ENCODE results near the gene THY1. TPM values are rescaled to one million over a fixed set of nuclear protein-coding genes. Genes with fewer than 3 reads are reported as not detected.
"Not testable (repeated sequence)": the region's sequence is repeated elsewhere in the genome, so short reads cannot be mapped to it uniquely, and the experiment has no call there.

The THY1 gene
- total RNA-seq, 1 donor from 2014 or later, result 75.4 TPM

GRCh38 chr11:119409731-119410130, 13.2 kb downstream of the THY1 start:
- DNase-seq (ENCODE audit: low read depth, low spot score), result no peak
- H3K27me3 Mint-ChIP-seq (ENCODE audit: low read depth), result peaks cover 4% of the 10 kb centered on the region

DNA sequence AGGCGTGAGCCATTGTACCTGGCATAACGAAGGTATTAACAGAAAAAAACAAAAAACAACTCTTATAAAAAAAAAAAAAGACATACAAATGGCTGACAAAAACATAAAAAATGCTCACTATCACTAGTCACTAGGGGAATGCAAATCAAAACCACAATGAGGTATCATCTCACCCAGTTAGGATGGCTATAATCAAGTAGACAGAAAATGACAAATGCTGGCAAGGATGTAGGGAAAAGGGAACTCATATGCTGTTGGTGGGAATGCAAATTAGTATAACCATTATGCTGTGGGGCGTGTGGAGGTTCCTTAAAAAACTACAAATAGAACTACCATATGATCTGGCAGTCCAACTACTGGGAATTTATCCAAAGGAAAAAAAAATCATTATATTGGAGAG, 17.0 kb downstream of the THY1 start:
- Mint-ChIP-seq H3K36me3 (ENCODE audit: low read depth) (no peaks in the 10 kb centered on the region), H3K27me3 (ENCODE audit: low read depth) (peaks cover 4% of the 10 kb centered on the region), H3K9me3 (peaks cover 3% of the 10 kb centered on the region), H3K4me3 (no peak overlapping the region), H3K4me1 (no peaks in the 10 kb centered on the region), H3K27ac (ENCODE audit: unreplicated experiment) (no peak overlapping the region)
- DNase-seq (ENCODE audit: low read depth, low spot score), result no peak
- TF ChIP-seq, protein P1, sequence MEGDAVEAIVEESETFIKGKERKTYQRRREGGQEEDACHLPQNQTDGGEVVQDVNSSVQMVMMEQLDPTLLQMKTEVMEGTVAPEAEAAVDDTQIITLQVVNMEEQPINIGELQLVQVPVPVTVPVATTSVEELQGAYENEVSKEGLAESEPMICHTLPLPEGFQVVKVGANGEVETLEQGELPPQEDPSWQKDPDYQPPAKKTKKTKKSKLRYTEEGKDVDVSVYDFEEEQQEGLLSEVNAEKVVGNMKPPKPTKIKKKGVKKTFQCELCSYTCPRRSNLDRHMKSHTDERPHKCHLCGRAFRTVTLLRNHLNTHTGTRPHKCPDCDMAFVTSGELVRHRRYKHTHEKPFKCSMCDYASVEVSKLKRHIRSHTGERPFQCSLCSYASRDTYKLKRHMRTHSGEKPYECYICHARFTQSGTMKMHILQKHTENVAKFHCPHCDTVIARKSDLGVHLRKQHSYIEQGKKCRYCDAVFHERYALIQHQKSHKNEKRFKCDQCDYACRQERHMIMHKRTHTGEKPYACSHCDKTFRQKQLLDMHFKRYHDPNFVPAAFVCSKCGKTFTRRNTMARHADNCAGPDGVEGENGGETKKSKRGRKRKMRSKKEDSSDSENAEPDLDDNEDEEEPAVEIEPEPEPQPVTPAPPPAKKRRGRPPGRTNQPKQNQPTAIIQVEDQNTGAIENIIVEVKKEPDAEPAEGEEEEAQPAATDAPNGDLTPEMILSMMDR (conservative IDR thresholded peaks at IDR 0.05), result no peak

More at GRCh38 chr11:119409731-119410130, 13.2 kb downstream of the THY1 start:
- TF ChIP-seq, protein P1 (conservative IDR thresholded peaks at IDR 0.05), result no peak
- H3K4me3 Mint-ChIP-seq, result no peak overlapping the region
- H3K27ac Mint-ChIP-seq (ENCODE audit: unreplicated experiment), result no peak overlapping the region
- no peaks in the 10 kb centered on the region for H3K4me1 Mint-ChIP-seq
- H3K36me3 Mint-ChIP-seq (ENCODE audit: low read depth), result no peaks in the 10 kb centered on the region
- H3K9me3 Mint-ChIP-seq, result peaks cover 5% of the 10 kb centered on the region

- not testable (repeated sequence) for DNase-seq (ENCODE audit: low read depth, low spot score); H3K9me3 Mint-ChIP-seq; H3K4me1 Mint-ChIP-seq; H3K27ac Mint-ChIP-seq (ENCODE audit: unreplicated experiment); H3K4me3 Mint-ChIP-seq; H3K36me3 Mint-ChIP-seq (ENCODE audit: low read depth); H3K27me3 Mint-ChIP-seq (ENCODE audit: low read depth)
These were observed 17.5 kb downstream of the THY1 start for GRCh38 chr11:119405448-119405847.

- H3K4me1 Mint-ChIP-seq, result no peaks in the 10 kb centered on the region
- H3K27ac Mint-ChIP-seq (ENCODE audit: unreplicated experiment), result no peak overlapping the region
- H3K9me3 Mint-ChIP-seq, result peaks cover 3% of the 10 kb centered on the region
- H3K27me3 Mint-ChIP-seq (ENCODE audit: low read depth), result no peaks in the 10 kb centered on the region
- no peaks in the 10 kb centered on the region for H3K36me3 Mint-ChIP-seq (ENCODE audit: low read depth)
- no peak overlapping the region for H3K4me3 Mint-ChIP-seq
- no peak for DNase-seq (ENCODE audit: low read depth, low spot score)
- TF ChIP-seq, protein P1 (conservative IDR thresholded peaks at IDR 0.05), result no peak
These were observed 18.1 kb downstream of the THY1 start for GRCh38 chr11:119404872-119405271.

DNA sequence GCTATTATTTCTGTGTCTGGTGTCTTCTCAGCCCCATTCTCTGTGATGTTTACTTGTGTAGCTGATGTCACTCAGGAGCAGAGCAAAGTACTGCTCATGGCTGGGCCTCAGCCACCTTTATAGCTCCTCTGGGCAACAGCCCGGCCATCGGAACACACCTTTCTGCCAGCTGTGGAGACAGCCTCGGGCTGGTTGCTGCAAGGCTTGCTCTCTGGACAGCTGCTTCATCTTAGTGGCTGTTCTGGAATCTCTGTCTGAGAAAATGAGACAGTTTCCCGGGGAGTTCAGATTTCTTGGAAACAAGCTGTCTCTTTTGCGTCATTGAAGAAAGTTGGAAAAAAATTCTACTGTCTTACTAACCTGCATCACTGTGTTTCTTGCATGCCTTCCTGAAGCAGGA, 20.0 kb downstream of the THY1 start:
- no peaks in the 10 kb centered on the region for H3K27me3 Mint-ChIP-seq (ENCODE audit: low read depth)
- no peak for DNase-seq (ENCODE audit: low read depth, low spot score)
- H3K27ac Mint-ChIP-seq (ENCODE audit: unreplicated experiment), result no peak overlapping the region
- H3K36me3 Mint-ChIP-seq (ENCODE audit: low read depth), result peaks cover 7% of the 10 kb centered on the region
- TF ChIP-seq, protein P1 (conservative IDR thresholded peaks at IDR 0.05), result no peak
- peaks cover 12% of the 10 kb centered on the region for H3K9me3 Mint-ChIP-seq
- H3K4me1 Mint-ChIP-seq, result no peaks in the 10 kb centered on the region
- no peak overlapping the region for H3K4me3 Mint-ChIP-seq

GRCh38 chr11:119402470-119402869, 20.5 kb downstream of the THY1 start:
- H3K36me3 Mint-ChIP-seq (ENCODE audit: low read depth), result peaks cover 7% of the 10 kb centered on the region
- TF ChIP-seq, protein P1 (conservative IDR thresholded peaks at IDR 0.05), result no peak
- no peak overlapping the region for H3K4me3 Mint-ChIP-seq
- DNase-seq (ENCODE audit: low read depth, low spot score), result no peak
- no peak overlapping the region for H3K27ac Mint-ChIP-seq (ENCODE audit: unreplicated experiment)
- H3K27me3 Mint-ChIP-seq (ENCODE audit: low read depth), result no peaks in the 10 kb centered on the region
- no peaks in the 10 kb centered on the region for H3K4me1 Mint-ChIP-seq
- H3K9me3 Mint-ChIP-seq, result peaks cover 12% of the 10 kb centered on the region
